Measurements from ENCODE around the gene AP1G2.

DNA sequence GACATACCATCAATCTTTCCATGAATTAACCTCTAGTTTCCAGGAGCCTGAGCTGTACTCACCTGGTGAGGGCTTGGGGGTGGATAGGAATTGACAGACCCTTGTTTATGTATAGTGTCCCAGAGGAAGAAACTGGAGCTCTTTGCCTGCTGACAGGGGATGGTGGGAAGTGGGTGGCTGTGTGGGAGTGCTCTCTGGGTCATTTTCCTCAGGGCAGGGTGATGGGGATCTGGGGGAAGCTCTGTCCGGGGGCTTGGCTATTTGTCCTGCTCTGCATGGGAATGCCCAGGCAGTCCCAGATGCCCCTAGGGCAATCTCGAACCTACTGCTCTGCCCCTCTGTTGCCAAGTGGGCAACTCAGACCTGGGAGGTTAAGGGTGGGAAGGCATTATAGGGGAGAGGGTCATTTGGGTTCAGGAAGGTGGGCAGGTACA, 46.8 kb upstream of the AP1G2 start:
- TF ChIP-seq POLR2AphosphoS5 (IDR thresholded peaks at IDR 0.05; ENCODE audit: borderline replicate concordance, low read depth, low read length), result no peak
- TF ChIP-seq FOXP2 (optimal IDR thresholded peaks at IDR 0.05; ENCODE audit: control extremely low read depth, extremely low read length, insufficient read depth), result no peak
- TF ChIP-seq EZH2 (IDR thresholded peaks at IDR 0.05), result no peak
